K562 (cell line): Measurements from ENCODE around the gene SNX3. TPM values are rescaled to one million over a fixed set of nuclear protein-coding genes. Genes with fewer than 3 reads are reported as not detected.

Experiments used
- ATAC-seq: fragments of 200-7000 bp; cut with Tn5 transposase; 3 replicates; pipeline ENCODE4 v1.9.1; 2020; ENCODE audit warnings: moderate library complexity
- BruUV-seq: library from RNA; stranded (reverse); fragments of 400-500 nt; replicated peaks from 2 replicates; lab custom pipeline; 2021; lab: Mats Ljungman, UMichigan
- CTCF ChIA-PET: fragments of 300-600 bp; formaldehyde crosslinking; extraction: SDS; loops from one replicate; lab custom pipeline; 2021; ENCODE audit warnings: low intra/inter-chr PET ratio; lab: Yijun Ruan, JAX
- POLR2A ChIA-PET: fragments of 300-600, 350-650 bp; sonication (Branson Sonifier 250); formaldehyde crosslinking; extraction: SDS; loops from one replicate; lab custom pipeline; 2021; ENCODE audit warnings: antibody characterized with exemption, inconsistent platforms; lab: Yijun Ruan, JAX
- DNase-seq, 4 experiments: peaks; one replicate each; pipeline versions ENCODE4 v3.0.0 to v3.0.0-alpha.2; 2011 to 2018; ENCODE audit warnings: low spot score in 3 of 4, mixed read lengths in 3 of 4; ENCODE audit errors: extremely low read depth in 1 of 4
- FAIRE-seq: peaks from 2 replicates; lab custom pipeline; 2011; peaks lifted over from hg19 to GRCh38; lab: Jason Lieb, UNC
- H2AFZ ChIP-seq: 2 replicates; pipeline ENCODE4 v1.6.0; 2011; ENCODE audit warnings: low read depth, low read length, control low read depth, inconsistent platforms
- H3K27ac ChIP-seq: fragments of 200-600 bp; 3 replicates; pipeline ENCODE4 v1.8.0; 2011; ENCODE audit warnings: low read depth, mild to moderate bottlenecking, control low read depth, inconsistent platforms, low read length, moderate library complexity, mixed read lengths; ENCODE audit errors: extremely low read depth
- H3K27me3 ChIP-seq, 2 experiments: fragments of 300-600 bp in 1 of 2; 2 replicates in 1 of 2; 3 replicates in 1 of 2; pipeline versions ENCODE4 v1.6.0 to v1.8.0; 2011; ENCODE audit warnings: inconsistent platforms in 2 of 2, low read length in 2 of 2, mild to moderate bottlenecking in 1 of 2, mixed read lengths in 1 of 2, moderate library complexity in 1 of 2; ENCODE audit not compliant: control insufficient read depth in 2 of 2, insufficient read depth in 2 of 2
- H3K36me3 ChIP-seq: fragments of 300-600 bp; 3 replicates; pipeline ENCODE4 v1.8.0; 2011; ENCODE audit warnings: mild to moderate bottlenecking, low read length, inconsistent platforms; ENCODE audit not compliant: control insufficient read depth, insufficient read depth
- H3K4me1 ChIP-seq, 2 experiments: fragments of 200-600 bp in 1 of 2; replicated peaks in 1 of 2; 2 replicates in 1 of 2; 3 replicates in 1 of 2; pipeline versions ENCODE4 v1.5.1 to v1.8.0; 2011; ENCODE audit warnings: inconsistent platforms in 2 of 2, low read length in 2 of 2, mild to moderate bottlenecking in 1 of 2, mixed read lengths in 1 of 2, moderate library complexity in 1 of 2; ENCODE audit not compliant: control insufficient read depth in 2 of 2, insufficient read depth in 2 of 2
- H3K4me2 ChIP-seq: 2 replicates; pipeline ENCODE4 v1.6.1; 2011; ENCODE audit warnings: low read length, control low read depth, inconsistent platforms, mixed read lengths; ENCODE audit not compliant: insufficient read depth
- H3K4me3 ChIP-seq: fragments of 200-600 bp; sonication (generic), shearing (Covaris generic); 2 replicates; pipeline ENCODE4 v1.5.1; 2016; ENCODE audit warnings: control low read depth, inconsistent platforms
- H3K79me2 ChIP-seq: fragments of 200-600 bp; 3 replicates; pipeline ENCODE4 v1.8.0; 2011; ENCODE audit warnings: low read length, inconsistent platforms; ENCODE audit not compliant: control insufficient read depth, insufficient read depth
- H3K9ac ChIP-seq, 2 experiments: 2 replicates each; pipeline versions ENCODE4 v1.6.0 to v1.6.1; 2011; ENCODE audit warnings: low read depth in 2 of 2, low read length in 2 of 2, control low read depth in 1 of 2, inconsistent platforms in 1 of 2, mild to moderate bottlenecking in 1 of 2, mixed read lengths in 1 of 2; ENCODE audit not compliant: insufficient read depth in 1 of 2
- H3K9me1 ChIP-seq: one replicate; pipeline ENCODE4 v1.6.0; 2011; ENCODE audit warnings: inconsistent platforms, mild to moderate bottlenecking, low read length, moderate library complexity; ENCODE audit not compliant: control insufficient read depth, insufficient read depth
- H3K9me3 ChIP-seq: replicated peaks from 2 replicates; pipeline ENCODE4 v1.5.1; 2011; ENCODE audit warnings: low read depth, low read length, inconsistent platforms; ENCODE audit not compliant: control insufficient read depth, insufficient read depth
- H4K20me1 ChIP-seq: replicated peaks from 2 replicates; pipeline ENCODE4 v1.6.1; 2011; ENCODE audit warnings: low read length, inconsistent platforms, mixed read lengths; ENCODE audit not compliant: control insufficient read depth, insufficient read depth
- CBX3 ChIP-seq, 2 experiments: IDR thresholded peaks; 1 replicate in 1 of 2; 2 replicates in 1 of 2; pipeline ENCODE4 v1.6.1; 2012; ENCODE audit warnings: inconsistent platforms in 2 of 2, low read length in 2 of 2, borderline replicate concordance in 1 of 2, control low read depth in 1 of 2
- EHMT2 ChIP-seq: fragments of 450-650 bp; IDR thresholded peaks from 2 replicates; pipeline ENCODE4 v1.6.1; 2018; ENCODE audit warnings: antibody characterized with exemption
- HMGN3 ChIP-seq: IDR thresholded peaks from 2 replicates; pipeline ENCODE4 v1.6.1; 2011; ENCODE audit warnings: borderline replicate concordance, low read depth, mild to moderate bottlenecking, mixed read lengths, low read length; ENCODE audit not compliant: insufficient read length; ENCODE audit errors: extremely low read depth
- IRF2 ChIP-seq: sonication (generic); formaldehyde crosslinking; IDR thresholded peaks from 2 replicates; pipeline ENCODE4 v1.8.1; 2022; ENCODE audit warnings: mild to moderate bottlenecking, missing genetic modification reagents
- MIER1 ChIP-seq: fragments of 450-650 bp; IDR thresholded peaks from 2 replicates; pipeline ENCODE4 v1.6.1; 2016; ENCODE audit warnings: antibody characterized with exemption, mild to moderate bottlenecking, low read depth
- NCOA2 ChIP-seq, 2 experiments: fragments of 450-650 bp; IDR thresholded peaks; 2 replicates each; pipeline ENCODE4 v1.6.1; 2018; ENCODE audit warnings: mild to moderate bottlenecking in 2 of 2, moderate library complexity in 1 of 2; ENCODE audit not compliant: partially characterized antibody in 2 of 2
- POLR2B ChIP-seq: fragments of 450-650 bp; IDR thresholded peaks from 2 replicates; pipeline ENCODE4 v1.6.1; 2018; ENCODE audit warnings: low read depth; ENCODE audit not compliant: partially characterized antibody
- U2AF1 ChIP-seq: fragments of 200-400 bp; formaldehyde crosslinking; optimal IDR thresholded peaks from 2 replicates; pipeline ENCODE3; 2017; ENCODE audit warnings: mild to moderate bottlenecking, low read depth, low read length, moderate library complexity
- WGBS: fragments of 100-300 bp; shearing (Covaris generic); methylation state at CpG from one replicate; pipeline ENCODE4 v1.1.6; 2016; ENCODE audit warnings: low coverage, mixed read lengths; ENCODE audit not compliant: insufficient coverage; ENCODE audit errors: missing lambda C conversion rate; 5-methylcytosine and 5-hydroxymethylcytosine counted together
- in situ Hi-C: fragments of 300-500 bp; cut with MboI; formaldehyde crosslinking; loops from 4 replicates; pipeline ENCODE4 v1.15.0; 2018; ENCODE audit warnings: inconsistent platforms, mixed read lengths
- intact Hi-C: fragments of 100-400 bp; cut with micrococcal nuclease; formaldehyde crosslinking; loops from 2 replicates; pipeline ENCODE4 v1.14.2; 2022
- polyA plus RNA-seq, 8 experiments: library from polyadenylated mRNA; depleted of rRNA in 4 of 8; stranded (reverse) in 5 of 8; unstranded in 3 of 8; fragments of >200 nt; fragmentation: Nextera tagmentation in 2 of 8; fragmentation: Illumina TruSeq in 1 of 8; extraction: Ambion mirVana in 2 of 8; extraction: Trizol in 1 of 8; gene quantifications; 2 replicates each; pipeline versions ENCODE4 v1.2.1 to v1.2.3, GENCODE V29; 2011 to 2014; ENCODE audit warnings: inconsistent platforms in 1 of 8, missing spikeins in 1 of 8
- total RNA-seq, 7 experiments: library from RNA; depleted of rRNA in 6 of 7; stranded (reverse); fragments of >200 nt in 6 of 7; fragmentation: Illumina TruSeq in 2 of 7; extraction: Trizol in 2 of 7; gene quantifications; 2 replicates each; pipeline versions ENCODE4 v1.2.1 to v1.2.3, GENCODE V29; 2011 to 2021; ENCODE audit warnings: low replicate concordance in 1 of 7
- TF ChIP-seq, protein P1 (sequence below): sonication (generic); formaldehyde crosslinking; IDR thresholded peaks from 2 replicates; pipeline ENCODE4 v1.8.1; 2023; ENCODE audit warnings: mild to moderate bottlenecking, missing genetic modification reagents
- TF ChIP-seq, protein P2 (sequence below), 2 experiments: fragments of 450-650 bp; formaldehyde crosslinking in 1 of 2; IDR thresholded peaks; 2 replicates each; pipeline versions ENCODE4 v1.4.0 to v1.6.1; 2014 to 2020; ENCODE audit warnings: mild to moderate bottlenecking in 2 of 2, borderline replicate concordance in 1 of 2, low read depth in 1 of 2

SNX3 gene
- total and polyA plus RNA-seq, 9 of the 15 experiments (the other 6 are each of a cell fraction or from before 2014, with no cell fraction given) = 48.9 to 410 (median 159) TPM

DNA sequence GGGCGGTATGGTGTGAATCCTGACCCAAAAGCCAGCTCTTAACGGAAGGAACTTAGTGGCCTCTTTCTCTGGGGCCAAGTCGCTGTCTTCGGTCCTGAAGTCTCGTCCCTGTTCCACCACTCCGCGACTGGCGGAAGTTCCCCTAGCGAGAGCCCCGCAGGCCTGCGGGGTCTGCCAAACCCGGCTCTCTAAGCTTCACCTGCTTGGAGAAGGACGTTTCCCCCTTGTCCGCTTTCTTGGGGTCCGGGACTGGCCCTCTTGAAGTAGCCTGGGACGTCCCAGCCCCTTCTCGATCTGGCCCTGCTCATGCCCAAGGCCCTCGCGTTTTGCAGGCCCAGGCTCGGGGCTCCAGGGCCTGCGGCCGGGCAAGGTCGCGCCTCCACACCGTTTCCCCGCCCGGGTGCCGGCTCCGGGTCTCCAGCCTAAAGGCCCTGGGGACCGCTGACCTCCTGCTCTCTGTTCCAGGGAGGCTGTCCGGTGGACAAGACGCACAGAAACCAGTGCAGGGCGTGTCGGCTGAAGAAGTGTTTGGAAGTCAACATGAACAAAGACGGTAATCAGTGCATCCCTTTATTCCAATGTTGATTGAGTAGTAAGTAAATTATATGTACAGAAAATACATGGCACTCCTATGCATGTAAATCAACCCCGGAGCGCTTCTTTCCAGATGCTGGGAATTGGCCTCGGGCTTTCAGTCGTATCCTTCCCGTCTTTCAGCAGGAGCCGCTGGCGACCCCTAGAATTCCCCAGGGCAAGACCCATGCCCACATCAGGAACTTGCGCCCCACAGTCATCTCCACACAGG is 86.3 kb downstream of the SNX3 start:
- peak in 1 of 4 experiments; percentile 15 for DNase-seq
- in situ Hi-C loops = no loop called here
- CTCF ChIA-PET = interaction anchor here (1.3 kb wide), 1 partner anchor 352 kb away, joined by 8 read pairs; no protein-coding TSS in a partner anchor

More for the DNA sequence above, 86.3 kb downstream of the SNX3 start:
- peaks cover 46 to 65% of the 10 kb centered on the region in 2 experiments for H3K27me3 ChIP-seq
- no peak overlapping the region for H3K27ac ChIP-seq
- no peaks in the 10 kb centered on the region for H3K36me3 ChIP-seq
- H3K9me1 ChIP-seq = no peaks in the 10 kb centered on the region
- ATAC-seq = no peak
- no peaks in the 10 kb centered on the region for H4K20me1 ChIP-seq
- WGBS = 28% methylated on average over 43 of the region's 43 CpGs
- no peak overlapping the region for H2AFZ ChIP-seq
- TF ChIP-seq U2AF1 (no peak), HMGN3 (peak; percentile 10), IRF2 (CRISPR knock-in tag) (no peak), POLR2B (no peak), CBX3 (IDR thresholded peaks at IDR 0.05; ENCODE audit: borderline replicate concordance in 1 of 2, low read length in 2 of 2) (no peak), EHMT2 (peak; percentile 87), MIER1 (peak; percentile 83), NCOA2 (IDR thresholded peaks at IDR 0.05; ENCODE audit: partially characterized antibody in 2 of 2) (no peak)
- TF ChIP-seq, protein P1, sequence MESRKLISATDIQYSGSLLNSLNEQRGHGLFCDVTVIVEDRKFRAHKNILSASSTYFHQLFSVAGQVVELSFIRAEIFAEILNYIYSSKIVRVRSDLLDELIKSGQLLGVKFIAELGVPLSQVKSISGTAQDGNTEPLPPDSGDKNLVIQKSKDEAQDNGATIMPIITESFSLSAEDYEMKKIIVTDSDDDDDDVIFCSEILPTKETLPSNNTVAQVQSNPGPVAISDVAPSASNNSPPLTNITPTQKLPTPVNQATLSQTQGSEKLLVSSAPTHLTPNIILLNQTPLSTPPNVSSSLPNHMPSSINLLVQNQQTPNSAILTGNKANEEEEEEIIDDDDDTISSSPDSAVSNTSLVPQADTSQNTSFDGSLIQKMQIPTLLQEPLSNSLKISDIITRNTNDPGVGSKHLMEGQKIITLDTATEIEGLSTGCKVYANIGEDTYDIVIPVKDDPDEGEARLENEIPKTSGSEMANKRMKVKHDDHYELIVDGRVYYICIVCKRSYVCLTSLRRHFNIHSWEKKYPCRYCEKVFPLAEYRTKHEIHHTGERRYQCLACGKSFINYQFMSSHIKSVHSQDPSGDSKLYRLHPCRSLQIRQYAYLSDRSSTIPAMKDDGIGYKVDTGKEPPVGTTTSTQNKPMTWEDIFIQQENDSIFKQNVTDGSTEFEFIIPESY (CRISPR knock-in tag) = peak; percentile 92
- TF ChIP-seq, protein P2, sequence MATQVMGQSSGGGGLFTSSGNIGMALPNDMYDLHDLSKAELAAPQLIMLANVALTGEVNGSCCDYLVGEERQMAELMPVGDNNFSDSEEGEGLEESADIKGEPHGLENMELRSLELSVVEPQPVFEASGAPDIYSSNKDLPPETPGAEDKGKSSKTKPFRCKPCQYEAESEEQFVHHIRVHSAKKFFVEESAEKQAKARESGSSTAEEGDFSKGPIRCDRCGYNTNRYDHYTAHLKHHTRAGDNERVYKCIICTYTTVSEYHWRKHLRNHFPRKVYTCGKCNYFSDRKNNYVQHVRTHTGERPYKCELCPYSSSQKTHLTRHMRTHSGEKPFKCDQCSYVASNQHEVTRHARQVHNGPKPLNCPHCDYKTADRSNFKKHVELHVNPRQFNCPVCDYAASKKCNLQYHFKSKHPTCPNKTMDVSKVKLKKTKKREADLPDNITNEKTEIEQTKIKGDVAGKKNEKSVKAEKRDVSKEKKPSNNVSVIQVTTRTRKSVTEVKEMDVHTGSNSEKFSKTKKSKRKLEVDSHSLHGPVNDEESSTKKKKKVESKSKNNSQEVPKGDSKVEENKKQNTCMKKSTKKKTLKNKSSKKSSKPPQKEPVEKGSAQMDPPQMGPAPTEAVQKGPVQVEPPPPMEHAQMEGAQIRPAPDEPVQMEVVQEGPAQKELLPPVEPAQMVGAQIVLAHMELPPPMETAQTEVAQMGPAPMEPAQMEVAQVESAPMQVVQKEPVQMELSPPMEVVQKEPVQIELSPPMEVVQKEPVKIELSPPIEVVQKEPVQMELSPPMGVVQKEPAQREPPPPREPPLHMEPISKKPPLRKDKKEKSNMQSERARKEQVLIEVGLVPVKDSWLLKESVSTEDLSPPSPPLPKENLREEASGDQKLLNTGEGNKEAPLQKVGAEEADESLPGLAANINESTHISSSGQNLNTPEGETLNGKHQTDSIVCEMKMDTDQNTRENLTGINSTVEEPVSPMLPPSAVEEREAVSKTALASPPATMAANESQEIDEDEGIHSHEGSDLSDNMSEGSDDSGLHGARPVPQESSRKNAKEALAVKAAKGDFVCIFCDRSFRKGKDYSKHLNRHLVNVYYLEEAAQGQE (IDR thresholded peaks at IDR 0.05; ENCODE audit: borderline replicate concordance) = peak; percentile 93
- TF ChIP-seq, protein P2 (CRISPR knock-in tag; IDR thresholded peaks at IDR 0.05; ENCODE audit: low read depth) = peak; percentile 78; the same call in 1 of the 2 replicates
- no peak for FAIRE-seq
- no peak overlapping the region for H3K4me3 ChIP-seq
- POLR2A ChIA-PET = interaction anchor here (1.1 kb wide), 1 partner anchor 12 kb away, joined by 3 read pairs; no protein-coding TSS in a partner anchor
- no peaks in the 10 kb centered on the region for H3K9me3 ChIP-seq
- H3K9ac ChIP-seq = no peak overlapping the region
- H3K4me2 ChIP-seq = no peak overlapping the region
- H3K4me1 ChIP-seq = peaks cover 0 to 27% of the 10 kb centered on the region in 2 experiments; a peak in 3 of 5 replicates
- intact Hi-C loops = loop anchor here (1.0 to 5.0 kb wide), 3 partner anchors 78 to 352 kb away; no protein-coding TSS in a partner anchor
- H3K79me2 ChIP-seq = no peaks in the 10 kb centered on the region
- no TSS peak for BruUV-seq
